ENCODE measurements around the gene YWHAG. TPM values are rescaled to one million over a fixed set of nuclear protein-coding genes. Genes with fewer than 3 reads are reported as not detected.

Gene YWHAG
- total RNA-seq, 4 donors from 2014 or later = 49.8 to 86.2 (median 70.3) TPM

- 67 to 77% methylated on average over 7 to 15 of the region's 17 CpGs for WGBS, 2 donors (ENCODE audit: low coverage in 1 of 2)
- H3K27ac ChIP-seq = peak overlapping the region; percentile 97 to 100 (median 100)
- no peak for TF ChIP-seq EP300 (IDR thresholded peaks at IDR 0.05)
- TF ChIP-seq CTCF (IDR thresholded peaks at IDR 0.05) = no peak
- TF ChIP-seq POLR2A (IDR thresholded peaks at IDR 0.05) = no peak
- TF ChIP-seq POLR2AphosphoS5 (IDR thresholded peaks at IDR 0.05) = no peak
- H3K36me3 ChIP-seq = no peaks in the 10 kb centered on the region
- ATAC-seq = no peak
- no peaks in the 10 kb centered on the region for H3K27me3 ChIP-seq
- H3K9me3 ChIP-seq = no peaks in the 10 kb centered on the region
- H3K4me3 ChIP-seq = peak overlapping the region in 1 of 2 donors; percentile 99
- peaks cover 6 to 53% (median 30%) of the 10 kb centered on the region in 3 donors for H3K4me1 ChIP-seq
Observed at GRCh38 chr7:76359978-76360638, 1.3 kb upstream of the YWHAG start.

- 0% methylated on average over 1 to 7 of the region's 41 CpGs for WGBS, 2 donors (ENCODE audit: low coverage in 1 of 2)
- peaks cover 6 to 53% (median 22%) of the 10 kb centered on the region in 3 donors for H3K4me1 ChIP-seq
- no peaks in the 10 kb centered on the region for H3K36me3 ChIP-seq
- no peaks in the 10 kb centered on the region for H3K9me3 ChIP-seq
- TF ChIP-seq CTCF (IDR thresholded peaks at IDR 0.05) (peak in 3 of 4 experiments; percentile 85 to 93 (median 88)), EP300 (IDR thresholded peaks at IDR 0.05) (no peak), POLR2A (IDR thresholded peaks at IDR 0.05) (no peak), POLR2AphosphoS5 (IDR thresholded peaks at IDR 0.05) (peak; percentile 84)
- H3K4me3 ChIP-seq = peak overlapping the region; percentile 96 to 99
- H3K27me3 ChIP-seq = no peaks in the 10 kb centered on the region
- peak; percentile 97 for ATAC-seq
- peak overlapping the region; percentile 97 to 100 (median 100) for H3K27ac ChIP-seq
Observed at GRCh38 chr7:76359111-76359977, 553 bp upstream of the YWHAG start.

GRCh38 chr7:76358011-76358480 lies 745 bp downstream of the YWHAG start:
- peak overlapping the region; percentile 97 to 100 (median 100) for H3K27ac ChIP-seq
- peak in 1 of 4 experiments; percentile 1 for TF ChIP-seq CTCF (IDR thresholded peaks at IDR 0.05)
- TF ChIP-seq POLR2A (IDR thresholded peaks at IDR 0.05) = no peak
- no peaks in the 10 kb centered on the region for H3K27me3 ChIP-seq
- H3K4me3 ChIP-seq = peak overlapping the region; percentile 96 to 99
- 0 to 1% methylated on average over 13 to 14 of the region's 27 CpGs for WGBS, 2 donors (ENCODE audit: low coverage in 1 of 2)
- no peaks in the 10 kb centered on the region for H3K36me3 ChIP-seq
- no peaks in the 10 kb centered on the region for H3K9me3 ChIP-seq
- peaks cover 6 to 57% (median 16%) of the 10 kb centered on the region in 3 donors for H3K4me1 ChIP-seq
- ATAC-seq = no peak

- peaks cover 6 to 62% (median 18%) of the 10 kb centered on the region in 3 donors for H3K4me1 ChIP-seq
Observed at GRCh38 chr7:76357475-76358010, 1.2 kb downstream of the YWHAG start.

More at GRCh38 chr7:76357475-76358010, 1.2 kb downstream of the YWHAG start:
- TF ChIP-seq EP300 (IDR thresholded peaks at IDR 0.05) (no peak), CTCF (IDR thresholded peaks at IDR 0.05) (peak in 1 of 4 experiments; percentile 6)
- Histone ChIP-seq H3K9me3 (no peaks in the 10 kb centered on the region), H3K27ac (peak overlapping the region; percentile 97 to 100 (median 100)), H3K4me3 (peak overlapping the region; percentile 96 to 99), H3K36me3 (no peaks in the 10 kb centered on the region), H3K27me3 (no peaks in the 10 kb centered on the region)
- ATAC-seq = no peak
- 0% methylated on average over 10 of the region's 10 CpGs for WGBS, 2 donors (ENCODE audit: low coverage in 1 of 2)
